Measurements from ENCODE around the gene NUTM2B.
"Not testable (repeated sequence)": the region's sequence is repeated elsewhere in the genome, so short reads cannot be mapped to it uniquely, and the experiment has no call there.

Gene NUTM2B, protein sequence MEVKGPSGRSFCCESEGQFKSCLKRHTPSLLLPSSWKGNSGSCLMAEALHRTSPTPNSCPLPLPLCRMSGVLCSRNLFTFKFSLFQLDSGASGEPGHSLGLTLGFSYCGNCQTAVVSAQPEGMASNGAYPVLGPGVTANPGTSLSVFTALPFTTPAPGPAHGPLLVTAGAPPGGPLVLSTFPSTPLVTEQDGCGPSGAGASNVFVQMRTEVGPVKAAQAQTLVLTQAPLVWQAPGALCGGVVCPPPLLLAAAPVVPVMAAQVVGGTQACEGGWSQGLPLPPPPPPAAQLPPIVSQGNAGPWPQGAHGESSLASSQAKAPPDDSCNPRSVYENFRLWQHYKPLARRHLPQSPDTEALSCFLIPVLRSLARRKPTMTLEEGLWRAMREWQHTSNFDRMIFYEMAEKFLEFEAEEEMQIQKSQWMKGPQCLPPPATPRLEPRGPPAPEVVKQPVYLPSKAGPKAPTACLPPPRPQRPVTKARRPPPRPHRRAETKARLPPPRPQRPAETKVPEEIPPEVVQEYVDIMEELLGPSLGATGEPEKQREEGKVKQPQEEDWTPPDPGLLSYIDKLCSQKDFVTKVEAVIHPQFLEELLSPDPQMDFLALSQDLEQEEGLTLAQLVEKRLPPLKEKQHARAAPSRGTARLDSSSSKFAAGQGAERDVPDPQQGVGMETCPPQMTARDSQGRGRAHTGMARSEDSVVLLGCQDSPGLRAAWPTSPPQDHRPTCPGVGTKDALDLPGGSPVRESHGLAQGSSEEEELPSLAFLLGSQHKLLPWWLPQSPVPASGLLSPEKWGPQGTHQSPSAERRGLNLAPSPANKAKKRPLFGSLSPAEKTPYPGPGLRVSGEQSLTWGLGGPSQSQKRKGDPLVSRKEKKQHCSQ

DNA sequence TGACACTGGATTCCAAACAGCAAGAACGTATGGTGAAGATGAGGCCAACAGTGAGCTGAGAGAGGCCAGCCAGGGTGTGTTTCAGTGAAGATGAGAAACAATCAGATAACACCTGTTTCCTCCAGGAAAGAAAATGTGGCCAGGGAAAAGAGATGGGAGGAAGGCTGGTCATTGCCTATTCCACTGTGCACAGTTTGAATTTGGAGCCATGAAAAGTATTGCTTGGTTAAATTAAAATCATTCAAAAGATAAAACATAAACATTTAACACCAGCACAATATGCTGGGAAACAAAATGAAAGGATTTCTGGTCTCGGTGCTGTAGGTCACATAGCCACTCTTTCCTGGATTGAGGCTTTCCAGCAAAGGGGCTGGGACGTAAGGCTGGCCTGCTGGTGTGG lies at the start of gene NUTM2B:
Gene NUTM2B, plus strand, starts transcription at position 301 of the 400 bp plus-strand sequence. CDS start 383 bp downstream, outside the sequence.
- DNase-seq (ENCODE audit: low spot score) = not testable (repeated sequence)

- not testable (repeated sequence) for DNase-seq (ENCODE audit: low spot score)
Measured at GRCh38 chr10:79663287-79663686, 39.7 kb upstream of the NUTM2B start.

DNA sequence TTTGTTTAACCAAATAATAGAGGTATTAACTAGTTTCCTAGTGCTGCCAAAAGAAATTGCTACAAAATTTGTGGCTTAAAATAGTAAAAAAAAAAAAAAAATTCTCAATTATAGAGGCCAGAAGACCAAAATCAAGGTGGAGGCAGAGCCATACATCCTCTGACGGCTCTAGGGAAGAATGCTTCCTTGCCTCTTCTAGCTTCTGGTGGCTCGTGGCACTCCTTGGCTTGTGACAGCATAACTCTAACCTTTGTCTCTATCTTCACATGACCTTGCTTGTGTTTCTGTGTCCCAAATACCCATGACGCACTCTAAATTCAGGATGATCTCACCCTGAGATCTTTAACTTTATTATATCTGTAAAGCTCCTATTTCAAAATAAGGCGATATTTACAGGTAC lies 38.3 kb upstream of the NUTM2B start:
- not testable (repeated sequence) for DNase-seq (ENCODE audit: low spot score)

DNA sequence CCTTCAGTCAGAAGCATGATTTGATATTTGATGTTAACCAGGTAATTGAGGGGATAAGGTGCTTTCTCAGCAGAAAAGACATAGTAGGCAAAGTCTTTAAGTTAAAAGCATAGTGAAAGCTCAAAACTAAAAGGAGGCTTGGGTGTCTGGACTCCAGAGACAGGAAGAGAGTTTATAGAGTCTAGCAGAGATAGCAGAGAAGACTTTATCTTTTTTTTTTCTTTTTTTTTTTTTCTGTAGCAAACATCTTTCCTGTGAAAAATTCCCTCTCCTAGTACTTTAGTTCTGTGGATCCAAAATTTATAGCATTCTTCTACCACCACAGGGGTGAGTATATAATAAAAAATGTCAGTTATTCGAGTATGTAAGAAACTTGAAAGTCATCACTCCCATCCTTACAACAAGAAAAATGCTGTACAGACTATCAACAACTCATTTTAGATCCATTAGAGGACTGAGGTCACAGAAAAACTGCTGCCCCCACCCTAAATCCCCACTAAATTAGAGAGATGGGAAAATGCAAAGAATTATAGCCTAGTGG lies 33.7 kb upstream of the NUTM2B start:
- DNase-seq (ENCODE audit: low spot score) = not testable (repeated sequence)

- DNase-seq (ENCODE audit: low spot score) = not testable (repeated sequence)
Measured at GRCh38 chr10:79674878-79675277, 28.1 kb upstream of the NUTM2B start.

- not testable (repeated sequence) for DNase-seq (ENCODE audit: low spot score)
Measured at GRCh38 chr10:79683026-79683883, 19.8 kb upstream of the NUTM2B start.

GRCh38 chr10:79683884-79684720 lies 18.9 kb upstream of the NUTM2B start:
- DNase-seq (ENCODE audit: low spot score) = not testable (repeated sequence)

DNA sequence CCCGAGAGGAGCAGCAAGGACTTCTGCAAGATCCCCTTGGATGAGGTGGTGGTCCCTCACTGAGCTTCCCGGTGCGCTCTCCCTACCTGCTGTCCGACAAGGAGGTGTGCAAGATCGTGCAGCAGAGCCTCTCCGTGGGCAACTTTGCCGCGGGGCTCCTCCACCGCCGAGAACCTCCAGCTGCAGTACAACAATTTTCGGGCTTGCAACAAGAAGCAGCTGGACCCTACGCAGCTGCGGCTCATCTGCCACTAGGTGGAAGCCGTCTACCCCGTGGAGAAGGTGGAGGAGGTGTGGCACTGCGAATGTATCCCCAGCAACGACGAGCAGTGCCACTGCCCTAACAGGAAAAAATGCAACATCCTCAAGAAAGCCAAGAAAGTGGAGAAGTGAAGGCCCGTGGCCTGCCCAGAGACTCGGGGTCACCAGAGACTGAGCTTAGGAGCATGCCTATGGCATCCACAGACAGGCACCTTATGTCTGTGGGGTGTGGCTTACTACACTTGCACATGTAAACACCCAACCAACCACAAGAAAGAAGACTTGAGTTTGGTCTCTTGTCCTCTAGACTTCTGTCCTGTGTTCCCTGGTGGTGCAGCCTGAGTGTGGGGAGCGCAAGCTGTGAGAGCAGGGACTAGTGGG lies 17.9 kb upstream of the NUTM2B start:
- peak; percentile 2 for DNase-seq (ENCODE audit: low spot score)

DNA sequence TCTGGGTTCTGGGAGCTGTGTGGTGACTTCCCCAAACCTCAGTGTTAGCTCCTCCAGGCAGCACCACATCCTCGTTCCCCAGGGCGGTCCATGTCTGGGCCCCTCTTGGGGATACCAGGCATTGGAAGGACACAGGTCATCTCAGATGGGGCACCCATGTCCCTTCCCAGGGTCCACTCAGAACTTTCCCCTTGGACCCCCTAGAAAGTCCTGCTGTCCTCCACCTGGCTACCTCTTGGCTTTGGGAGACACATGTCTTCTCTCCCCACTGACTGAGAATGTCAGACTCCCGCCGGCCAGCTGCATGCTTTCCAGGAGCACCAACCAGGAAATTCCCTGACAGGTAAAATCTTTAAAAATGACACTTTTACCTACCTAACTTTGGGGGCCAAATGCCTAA lies 16.4 kb upstream of the NUTM2B start:
- DNase-seq (ENCODE audit: low spot score) = not testable (repeated sequence)

- DNase-seq (ENCODE audit: low spot score) = not testable (repeated sequence)
Measured at GRCh38 chr10:79687406-79688150, 15.4 kb upstream of the NUTM2B start.

- not testable (repeated sequence) for DNase-seq (ENCODE audit: low spot score)
Measured at GRCh38 chr10:79688798-79689197, 14.2 kb upstream of the NUTM2B start.

DNA sequence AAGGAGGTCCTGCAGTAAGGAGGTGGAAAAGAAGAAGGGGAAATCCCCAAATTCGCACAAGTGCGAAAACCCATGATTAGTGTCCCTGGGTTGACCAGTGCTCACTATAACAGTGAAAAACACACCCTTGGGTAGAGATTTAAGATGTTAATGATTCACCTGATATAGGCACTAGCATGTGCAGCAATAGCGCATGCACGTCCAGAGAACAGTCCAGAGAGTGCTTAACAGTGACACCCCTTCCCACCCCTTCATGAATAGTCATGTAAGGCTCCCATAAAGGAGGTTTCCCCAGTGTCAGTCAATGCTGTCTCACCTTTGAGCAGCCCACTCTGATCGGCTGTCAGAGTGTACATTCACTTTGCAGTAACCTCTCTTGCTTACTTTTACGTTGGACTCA lies 6.4 kb upstream of the NUTM2B start:
- not testable (repeated sequence) for DNase-seq (ENCODE audit: low spot score)

DNA sequence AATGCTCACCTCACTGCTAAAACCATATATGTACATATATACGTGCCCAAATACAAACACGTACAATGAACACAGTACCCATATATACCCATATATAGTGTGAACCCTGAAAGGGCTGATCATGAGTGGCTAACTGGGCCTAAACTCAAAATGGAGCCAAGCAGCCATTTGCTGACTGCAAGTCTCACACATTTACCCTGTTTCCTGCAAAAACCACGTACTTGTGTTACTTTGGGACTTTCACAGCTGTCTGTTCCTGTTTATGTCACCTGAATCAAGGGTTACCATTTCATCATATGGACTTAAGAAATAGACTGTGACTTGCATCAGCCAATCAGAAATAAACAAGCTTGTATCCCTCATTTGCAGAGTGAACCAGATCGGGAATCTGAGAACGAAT lies 5.9 kb upstream of the NUTM2B start:
- not testable (repeated sequence) for DNase-seq (ENCODE audit: low spot score)

- DNase-seq (ENCODE audit: low spot score) = not testable (repeated sequence)
Measured at GRCh38 chr10:79700381-79700944, 2.6 kb upstream of the NUTM2B start.

DNA sequence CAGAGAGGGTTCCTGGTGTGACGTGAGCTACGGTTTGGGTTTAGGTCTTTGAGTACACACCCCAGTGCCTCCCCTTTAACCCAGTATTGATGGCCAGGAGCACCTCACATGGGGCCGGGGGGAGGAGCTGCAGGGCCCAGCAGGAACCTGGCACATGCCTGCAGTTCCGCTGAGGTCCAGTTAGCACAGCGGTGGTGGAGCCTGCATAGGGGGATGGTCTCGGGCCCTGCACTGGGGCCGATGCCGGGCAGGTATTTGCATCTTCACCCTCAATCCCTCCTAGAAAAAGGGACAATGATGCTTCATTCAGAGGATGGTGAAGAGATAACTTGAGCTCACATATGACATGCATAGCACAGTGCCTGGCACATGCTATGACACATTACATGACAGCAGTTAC lies 4.0 kb downstream of the NUTM2B start:
- not testable (repeated sequence) for DNase-seq (ENCODE audit: low spot score)

- DNase-seq (ENCODE audit: low spot score) = not testable (repeated sequence)
Measured at GRCh38 chr10:79714976-79715375, 11.9 kb downstream of the NUTM2B start.

DNA sequence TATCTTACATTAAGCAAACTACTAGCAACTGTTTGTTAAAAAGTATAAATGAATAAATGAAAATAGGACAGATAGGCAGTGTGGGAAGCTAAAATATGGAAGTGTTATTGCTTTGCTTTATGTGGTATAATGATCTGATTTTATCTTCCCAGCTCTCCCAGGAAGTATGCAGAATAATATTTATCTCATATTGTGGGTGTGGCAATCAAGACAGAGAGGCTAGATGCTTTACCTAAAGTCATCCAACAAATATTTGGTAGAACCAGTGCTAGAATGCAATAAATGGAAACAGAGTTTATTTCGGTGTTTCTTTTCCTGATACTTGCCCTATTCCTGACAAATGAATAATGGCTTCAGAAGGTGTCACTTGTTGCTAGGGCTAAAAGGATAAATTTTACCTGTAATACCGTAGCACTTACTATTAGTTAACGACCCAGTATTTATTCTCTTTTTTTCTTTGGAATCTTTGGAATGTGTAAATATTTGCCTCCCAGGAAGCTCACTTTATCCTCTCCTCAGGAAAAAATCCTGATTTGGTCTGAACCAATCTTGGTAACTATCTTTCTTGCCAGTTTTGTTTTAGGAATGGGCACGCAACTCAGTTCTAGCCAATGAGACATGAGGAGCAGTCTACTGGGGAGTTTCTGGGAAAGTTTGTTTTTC lies 14.0 kb downstream of the NUTM2B start:
- not testable (repeated sequence) for DNase-seq (ENCODE audit: low spot score)

- not testable (repeated sequence) for DNase-seq (ENCODE audit: low spot score)
Measured at GRCh38 chr10:79720000-79720399, 17.0 kb downstream of the NUTM2B start.

Measured in AG08395 (cell line).